HT1080 (cell line): Measurements from ENCODE around the gene SMO. TPM values are rescaled to one million over a fixed set of nuclear protein-coding genes. Genes with fewer than 3 reads are reported as not detected.
"Not testable (repeated sequence)": the region's sequence is repeated elsewhere in the genome, so short reads cannot be mapped to it uniquely, and the experiment has no call there.

ENCODE experiments used
- DNase-seq: peaks from one replicate; pipeline ENCODE4 v3.0.0-alpha.2; 2015; ENCODE audit warnings: low read depth
- total RNA-seq: library from RNA; depleted of rRNA; stranded (reverse); fragments of >200 nt; shearing (Covaris generic); gene quantifications from 2 replicates; pipeline ENCODE4 v1.2.3, GENCODE V29; 2014

Gene SMO
- total RNA-seq, 1 experiment from 2014 or later = 16.1 TPM

GRCh38 chr7:129169686-129170440 lies 18.6 kb upstream of the SMO start:
- no peak for DNase-seq

GRCh38 chr7:129170441-129171021 lies 17.9 kb upstream of the SMO start:
- DNase-seq = no peak

- not testable (repeated sequence) for DNase-seq
These were observed 14.6 kb upstream of the SMO start for GRCh38 chr7:129173861-129174260.

- no peak for DNase-seq
These were observed 11.3 kb upstream of the SMO start for GRCh38 chr7:129176916-129177710.

GRCh38 chr7:129184981-129185670 lies 3.3 kb upstream of the SMO start:
- no peak for DNase-seq

- no peak for DNase-seq
These were observed 1.6 kb upstream of the SMO start for GRCh38 chr7:129186749-129187260.

GRCh38 chr7:129187681-129188371 lies 607 bp upstream of the SMO start:
- DNase-seq = no peak

- DNase-seq = no peak
These were observed 643 bp downstream of the SMO start for GRCh38 chr7:129188892-129189660.

GRCh38 chr7:129189661-129190310 lies 1.4 kb downstream of the SMO start:
- DNase-seq = no peak

GRCh38 chr7:129191272-129191671 lies 2.8 kb downstream of the SMO start:
- DNase-seq = no peak

GRCh38 chr7:129193892-129194291 lies 5.5 kb downstream of the SMO start:
- no peak for DNase-seq

GRCh38 chr7:129197771-129198170 lies 9.3 kb downstream of the SMO start:
- no peak for DNase-seq

- no peak for DNase-seq
These were observed 11.0 kb downstream of the SMO start for GRCh38 chr7:129199406-129199805.

GRCh38 chr7:129202058-129202777 lies 13.8 kb downstream of the SMO start:
- DNase-seq = no peak

GRCh38 chr7:129203050-129203741 lies 14.8 kb downstream of the SMO start:
- DNase-seq = no peak

GRCh38 chr7:129205126-129205818 lies 16.8 kb downstream of the SMO start:
- no peak for DNase-seq

- DNase-seq = no peak
These were observed 17.8 kb downstream of the SMO start for GRCh38 chr7:129205987-129206785.
